SH-SY5Y (cell line): ENCODE measurements around the gene RXRA.

ENCODE experiments used
- GATA2 ChIP-seq: IDR thresholded peaks from 2 replicates; pipeline ENCODE4 v1.6.1; 2011; ENCODE audit warnings: mild to moderate bottlenecking, low read depth, low read length
- GATA3 ChIP-seq: IDR thresholded peaks from 2 replicates; pipeline ENCODE4 v1.6.1; 2011; ENCODE audit warnings: low read depth, mild to moderate bottlenecking, low read length, moderate library complexity

DNA sequence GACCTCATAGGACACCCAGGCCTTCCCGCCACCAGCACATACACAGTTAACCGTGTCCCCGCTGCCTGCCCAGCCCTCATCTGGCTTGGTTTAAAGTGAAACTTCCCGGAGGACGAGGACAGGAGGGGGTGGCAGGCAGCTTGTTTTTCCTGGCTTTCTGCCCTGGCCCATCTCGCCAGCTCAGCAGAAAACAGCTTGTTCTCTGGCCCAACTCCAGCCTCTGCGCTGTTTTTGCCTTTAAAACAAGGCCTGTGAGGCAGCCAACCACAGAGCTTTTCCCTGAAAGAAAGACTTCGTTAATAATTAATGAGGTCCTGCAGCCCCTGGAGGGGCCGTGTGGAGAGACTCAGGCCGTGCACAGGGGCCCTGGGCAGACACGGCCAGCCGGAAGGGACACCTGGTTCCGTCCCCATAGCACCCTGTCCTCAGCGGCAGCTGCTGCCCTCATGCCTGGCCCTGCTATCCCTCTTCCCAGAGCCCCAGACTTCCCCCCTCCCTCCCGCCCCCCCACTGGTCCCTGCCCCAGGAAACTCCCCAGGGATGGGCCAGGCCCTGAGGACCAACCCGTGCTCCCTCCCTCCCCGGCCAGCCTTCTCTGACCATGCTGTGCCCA lies 108.7 kb downstream of the RXRA start:
- no peak for TF ChIP-seq GATA3
- TF ChIP-seq GATA2: no peak
